GM18505 (cell line): ENCODE data around the gene AOPEP.

Experiments used
- ATAC-seq: cut with Tn5 transposase; IDR thresholded peaks from one replicate; pipeline ENCODE4 v1.9.1; 2021; ENCODE audit not compliant: unreplicated experiment
- POLR2A ChIP-seq: IDR thresholded peaks from 4 replicates; pipeline ENCODE4 v1.6.1; 2011; ENCODE audit warnings: borderline replicate concordance; ENCODE audit not compliant: insufficient read depth, insufficient read length; ENCODE audit errors: extremely low read depth

Gene AOPEP

DNA sequence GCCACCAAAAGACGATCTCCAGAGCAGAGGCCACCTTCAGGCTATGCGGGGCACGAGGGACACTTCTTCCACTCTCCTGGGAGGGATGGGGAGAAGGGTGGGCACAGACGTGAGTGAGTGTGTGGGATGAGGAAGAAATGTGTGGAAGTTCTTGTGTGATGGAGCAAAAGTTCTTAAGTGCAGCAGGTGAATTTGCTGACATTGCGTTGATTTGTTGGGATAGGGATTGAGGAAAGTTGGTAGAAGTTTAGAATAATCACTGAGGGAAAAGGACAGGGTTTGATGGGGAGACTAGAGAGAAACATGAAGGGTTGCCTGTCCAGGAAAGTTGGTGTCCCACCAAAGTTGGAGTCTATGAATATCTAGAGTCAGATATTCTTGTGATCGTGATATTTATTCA lies 2.2 kb downstream of the AOPEP start:
- no peak for ATAC-seq
- TF ChIP-seq POLR2A = no peak

DNA sequence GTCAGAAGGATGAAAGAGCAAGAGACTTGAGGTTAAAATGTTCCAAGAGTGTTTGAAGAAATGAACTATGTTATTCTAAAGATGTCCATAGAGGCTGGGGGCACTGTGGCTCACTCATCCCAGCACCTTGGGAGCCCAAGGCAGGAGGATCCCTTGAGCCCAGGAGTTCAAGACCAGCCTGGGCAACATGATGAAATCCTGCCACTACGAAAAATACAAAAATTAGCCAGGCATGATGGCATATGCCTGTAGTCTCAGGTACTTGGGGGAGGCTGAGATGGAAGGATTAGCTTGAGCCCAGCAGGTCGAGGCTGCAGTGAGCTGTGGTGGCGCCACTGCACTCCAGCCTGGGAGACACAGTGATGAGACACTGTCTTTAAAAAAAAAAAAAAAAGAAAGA lies 2.7 kb downstream of the AOPEP start:
- no peak for ATAC-seq
- TF ChIP-seq POLR2A = no peak

- TF ChIP-seq POLR2A = no peak
- ATAC-seq = no peak
Measured at GRCh38 chr9:94734054-94734754, 7.7 kb downstream of the AOPEP start.

- TF ChIP-seq POLR2A = no peak
- no peak for ATAC-seq
Measured at GRCh38 chr9:94736759-94737158, 10.3 kb downstream of the AOPEP start.

GRCh38 chr9:94740145-94740840 lies 13.8 kb downstream of the AOPEP start:
- no peak for ATAC-seq
- no peak for TF ChIP-seq POLR2A

DNA sequence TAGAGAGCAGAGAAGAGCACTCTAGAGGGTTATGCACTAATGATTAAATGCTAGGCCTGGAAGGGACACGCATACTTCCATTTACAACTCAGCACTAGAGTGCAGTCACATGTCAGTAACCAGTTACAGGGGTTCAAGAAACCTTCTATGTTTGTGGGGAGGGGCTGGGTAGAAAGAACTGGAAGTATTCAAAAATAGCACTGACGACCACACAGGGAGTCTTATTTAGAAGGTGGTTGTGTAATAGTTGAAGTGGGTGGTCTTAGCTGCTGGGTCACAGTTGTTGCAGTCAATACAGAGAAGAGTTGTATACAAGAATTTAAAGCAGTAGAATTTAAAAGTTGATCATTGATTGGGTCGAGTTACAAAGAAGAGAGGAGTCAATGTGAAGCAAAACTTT lies 15.4 kb downstream of the AOPEP start:
- TF ChIP-seq POLR2A = no peak
- no peak for ATAC-seq

DNA sequence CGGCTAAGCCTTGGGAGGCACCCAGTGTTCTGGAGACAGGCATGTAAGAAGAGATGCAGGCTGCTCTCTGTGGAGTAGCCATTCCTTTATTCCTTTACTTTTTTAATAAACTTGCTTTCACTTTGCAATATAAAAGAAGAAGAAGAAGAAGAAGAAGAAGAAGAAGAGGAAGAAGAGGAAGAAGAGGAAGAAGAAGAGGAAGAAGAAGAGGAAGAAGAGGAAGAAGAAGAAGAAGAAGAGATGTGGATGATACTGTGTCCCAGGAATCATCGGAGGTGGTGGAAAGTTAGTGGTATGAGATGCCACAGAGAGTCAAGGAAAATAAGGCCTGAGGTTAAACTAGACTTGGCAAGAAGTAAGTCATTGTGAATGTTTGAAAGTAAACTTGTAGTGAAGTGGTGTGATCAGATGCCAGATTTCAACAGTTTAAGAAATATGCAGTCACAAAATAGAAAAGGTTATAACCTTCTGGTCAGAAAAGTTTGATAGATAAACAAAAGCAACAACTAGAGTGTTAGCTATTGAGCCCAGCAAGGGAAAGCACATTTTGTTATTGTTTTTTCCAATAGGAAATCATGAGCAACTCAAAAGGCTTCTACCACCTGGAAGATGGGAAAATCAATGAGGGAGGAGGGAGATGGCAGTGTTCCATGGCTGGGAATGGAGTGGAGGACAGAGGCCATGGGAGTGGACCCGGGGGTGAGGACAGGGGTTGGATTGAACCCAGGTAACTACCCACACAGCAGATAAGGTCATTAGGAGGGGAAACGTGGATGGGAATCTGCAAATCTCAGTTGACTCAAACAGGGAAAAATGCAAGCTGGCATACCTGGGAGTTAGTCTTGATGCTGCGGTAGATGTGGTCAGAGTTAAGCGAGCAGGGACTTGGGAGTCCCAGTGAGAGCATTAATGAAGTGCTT lies 16.8 kb downstream of the AOPEP start:
- no peak for TF ChIP-seq POLR2A
- ATAC-seq = no peak

GRCh38 chr9:94745806-94746540 lies 19.5 kb downstream of the AOPEP start:
- TF ChIP-seq POLR2A = no peak
- ATAC-seq = no peak

DNA sequence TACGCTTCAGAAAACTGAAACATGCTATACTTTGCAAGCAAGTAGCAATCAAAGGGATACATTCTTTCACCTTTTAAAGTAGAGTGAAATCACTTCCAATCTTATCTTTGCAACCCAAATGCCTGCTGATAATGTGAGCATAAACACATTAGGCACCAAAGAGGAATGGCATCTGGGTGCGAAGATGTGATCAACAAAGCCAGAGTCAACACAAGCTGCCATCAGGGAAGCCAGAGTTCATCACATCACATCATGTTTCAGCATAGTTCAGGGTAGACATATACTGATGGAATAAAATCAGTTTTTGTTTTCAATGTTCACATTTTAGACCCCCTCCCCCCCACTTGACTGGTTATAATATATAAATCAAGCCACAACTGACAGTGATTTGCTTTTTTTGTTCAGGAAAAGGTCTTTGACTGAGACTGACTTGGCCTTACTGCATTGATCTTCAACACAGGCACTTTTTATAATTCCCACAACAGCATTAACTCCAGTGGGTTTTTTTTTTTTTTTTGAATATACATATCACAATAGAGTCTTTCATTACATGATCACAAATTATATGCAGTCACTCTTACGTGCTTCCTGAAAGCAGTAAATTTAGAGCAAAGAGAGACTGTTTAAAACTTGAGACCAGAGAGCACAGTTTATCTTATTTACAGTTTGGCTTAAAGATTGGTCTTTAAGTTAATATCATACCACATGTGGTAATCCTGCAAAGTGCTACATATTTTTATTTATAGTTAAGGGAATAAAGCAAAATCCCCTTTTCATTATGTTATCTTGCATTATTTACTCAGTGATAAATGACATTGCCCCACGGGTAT lies 20.3 kb downstream of the AOPEP start:
- ATAC-seq = no peak
- TF ChIP-seq POLR2A = no peak

- no peak for TF ChIP-seq POLR2A
Measured at GRCh38 chr9:94754976-94755475, 28.5 kb downstream of the AOPEP start.

GRCh38 chr9:94757158-94757557 lies 30.7 kb downstream of the AOPEP start:
- ATAC-seq = no peak
- TF ChIP-seq POLR2A = no peak

More at GRCh38 chr9:94754976-94755475, 28.5 kb downstream of the AOPEP start:
- no peak for ATAC-seq

- ATAC-seq = no peak
- no peak for TF ChIP-seq POLR2A
Measured at GRCh38 chr9:94758031-94758430, 31.5 kb downstream of the AOPEP start.
